KG1 (cell line): Measurements from ENCODE around the gene TAS2R50.
"Not testable (repeated sequence)": the region's sequence is repeated elsewhere in the genome, so short reads cannot be mapped to it uniquely, and the experiment has no call there.

Experiments used
- DNase-seq: peaks from one replicate; lab custom pipeline; 2025; lab: John Stamatoyannopoulos, UW

Gene TAS2R50, protein sequence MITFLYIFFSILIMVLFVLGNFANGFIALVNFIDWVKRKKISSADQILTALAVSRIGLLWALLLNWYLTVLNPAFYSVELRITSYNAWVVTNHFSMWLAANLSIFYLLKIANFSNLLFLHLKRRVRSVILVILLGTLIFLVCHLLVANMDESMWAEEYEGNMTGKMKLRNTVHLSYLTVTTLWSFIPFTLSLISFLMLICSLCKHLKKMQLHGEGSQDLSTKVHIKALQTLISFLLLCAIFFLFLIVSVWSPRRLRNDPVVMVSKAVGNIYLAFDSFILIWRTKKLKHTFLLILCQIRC

GRCh38 chr12:10986812-10987211 is at the start of gene TAS2R50:
TAS2R50 (minus strand) TSS chr12:10986912; CDS start chr12:10986860, 52 bp downstream.
- no peak for DNase-seq

DNA sequence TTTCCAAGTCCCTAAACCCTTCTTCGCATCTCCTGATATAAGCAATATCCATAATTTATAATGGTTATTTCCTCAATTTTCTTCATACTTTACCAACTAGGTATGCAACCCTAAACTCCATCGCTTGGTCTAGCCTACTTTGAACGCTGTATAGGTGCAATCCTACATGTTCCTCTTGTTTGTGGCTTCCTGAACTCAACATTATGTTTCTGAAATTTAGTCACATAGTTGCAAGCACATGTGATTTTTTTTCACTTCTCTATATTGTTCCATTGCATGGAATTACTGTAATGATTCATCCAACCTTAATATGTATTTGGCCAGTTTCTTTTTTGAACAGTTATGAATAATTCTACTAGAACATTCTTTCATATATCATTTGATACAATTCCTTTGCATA is 47.2 kb upstream of the TAS2R50 start:
- not testable (repeated sequence) for DNase-seq

DNA sequence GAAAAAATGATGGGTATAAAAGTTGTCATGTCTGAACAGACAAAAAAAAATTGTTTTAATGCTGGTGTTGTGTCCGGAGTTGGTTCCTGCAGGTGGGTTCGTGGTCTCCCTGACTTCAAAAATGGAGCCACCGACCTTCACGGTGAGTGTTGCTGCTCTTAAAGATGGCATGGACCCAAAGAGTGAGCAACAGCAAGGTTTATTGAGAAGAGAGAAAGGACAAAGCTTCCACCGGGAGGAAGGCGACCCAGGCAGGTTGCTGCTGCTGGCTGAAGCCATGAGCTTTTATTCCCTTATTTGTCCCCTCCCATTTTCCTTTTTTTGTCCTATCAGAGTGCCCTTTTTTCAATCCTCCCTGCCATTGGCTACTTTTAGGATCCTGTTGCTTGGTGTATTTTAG is 44.6 kb upstream of the TAS2R50 start, which contains the start of gene TAS2R31:
Gene TAS2R31 (minus strand): TSS at position 101 of the 400 bp plus-strand sequence. CDS start 72 bp downstream, at position 29.
- no peak for DNase-seq

DNA sequence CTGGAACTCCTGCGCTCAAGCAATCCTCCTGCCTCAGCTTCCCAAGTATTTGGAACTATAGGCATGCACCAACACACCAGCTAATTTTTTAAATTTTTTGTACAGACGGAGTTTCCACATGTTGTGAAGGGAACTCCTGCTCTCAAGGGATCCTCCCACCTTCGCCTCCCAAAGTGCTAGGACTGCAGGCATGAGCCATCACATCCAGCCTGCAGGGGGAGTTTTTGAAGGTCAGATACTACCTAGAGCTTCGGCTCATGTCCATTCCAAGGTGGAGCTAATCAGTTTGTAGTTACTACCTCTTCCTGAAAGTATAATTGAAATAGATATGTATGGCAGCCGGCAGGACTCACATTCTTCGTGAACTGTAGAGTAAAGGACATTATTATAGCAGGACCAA is 39.4 kb upstream of the TAS2R50 start:
- DNase-seq = no peak

DNA sequence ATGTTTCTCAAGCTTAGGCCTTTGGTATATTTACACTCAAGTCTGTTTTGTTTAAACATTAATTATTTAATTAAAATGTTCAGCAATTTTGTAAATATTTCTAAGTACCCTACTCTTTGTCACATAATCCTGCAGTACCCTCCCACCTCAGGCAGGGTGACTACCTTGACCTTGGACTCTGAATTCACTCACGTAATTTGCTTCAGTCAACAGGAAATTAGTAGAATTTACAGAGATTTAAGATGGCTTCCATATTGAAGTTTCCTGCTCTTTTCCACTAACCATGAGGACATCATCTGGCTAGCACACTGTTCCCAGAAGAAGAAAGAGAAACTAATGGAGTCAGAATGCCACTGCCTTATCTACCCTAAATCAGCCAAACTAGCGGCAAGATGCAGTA is 36.7 kb upstream of the TAS2R50 start:
- no peak for DNase-seq

GRCh38 chr12:11022520-11022919 is 35.8 kb upstream of the TAS2R50 start, which contains the start of gene TAS2R19:
TAS2R19 (minus strand) TSS chr12:11022620; CDS start chr12:11022571, 49 bp downstream.
- DNase-seq = no peak

DNA sequence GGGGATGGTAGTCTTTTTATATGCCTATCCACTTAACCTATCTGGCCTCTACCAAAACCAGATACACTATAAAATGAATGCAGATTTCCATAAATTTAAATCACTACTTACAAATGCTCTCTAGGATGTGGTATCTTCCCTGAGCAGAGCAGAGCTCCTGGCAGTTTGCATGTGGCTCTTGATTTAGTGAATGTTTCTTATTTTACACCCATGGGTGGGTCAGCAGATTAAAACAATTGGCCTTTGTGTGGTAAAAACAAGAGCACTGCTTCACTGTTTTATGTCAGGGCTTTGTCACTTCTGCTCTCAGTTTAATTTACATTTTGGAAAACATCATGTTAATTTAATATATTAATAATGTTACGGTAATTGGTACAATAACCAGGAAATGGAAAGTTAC is 30.2 kb upstream of the TAS2R50 start:
- DNase-seq = no peak

DNA sequence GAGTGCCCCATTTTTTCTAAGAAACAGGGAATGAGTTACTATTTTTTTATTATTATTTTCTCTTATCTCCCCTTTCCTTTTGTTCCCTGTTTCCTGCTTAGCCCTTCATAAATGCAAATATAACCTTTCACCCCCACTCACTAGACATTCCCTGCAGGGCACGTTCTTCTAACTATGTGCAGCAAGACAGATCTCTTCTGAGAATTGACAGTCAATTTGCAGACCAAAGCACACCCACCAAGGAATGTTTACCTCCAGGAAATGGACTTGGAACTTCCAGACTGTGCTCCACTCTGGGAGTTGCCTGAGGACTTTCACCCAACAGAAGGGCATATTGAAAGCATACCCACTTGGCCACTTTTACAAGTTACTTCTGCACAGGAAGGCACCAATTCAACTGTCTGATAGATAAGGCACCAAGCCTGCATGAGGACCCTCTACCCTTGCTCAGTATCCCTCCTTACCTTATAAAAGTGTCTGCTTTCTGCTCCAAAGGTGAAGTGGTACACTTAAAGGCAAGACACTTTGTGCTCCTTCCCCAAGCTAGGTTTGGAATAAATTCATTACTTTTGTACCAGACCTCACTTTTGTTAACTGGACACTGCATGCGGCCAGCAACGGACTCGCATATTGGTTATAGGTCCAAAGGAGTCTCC is 29.2 kb upstream of the TAS2R50 start:
- DNase-seq = no peak

DNA sequence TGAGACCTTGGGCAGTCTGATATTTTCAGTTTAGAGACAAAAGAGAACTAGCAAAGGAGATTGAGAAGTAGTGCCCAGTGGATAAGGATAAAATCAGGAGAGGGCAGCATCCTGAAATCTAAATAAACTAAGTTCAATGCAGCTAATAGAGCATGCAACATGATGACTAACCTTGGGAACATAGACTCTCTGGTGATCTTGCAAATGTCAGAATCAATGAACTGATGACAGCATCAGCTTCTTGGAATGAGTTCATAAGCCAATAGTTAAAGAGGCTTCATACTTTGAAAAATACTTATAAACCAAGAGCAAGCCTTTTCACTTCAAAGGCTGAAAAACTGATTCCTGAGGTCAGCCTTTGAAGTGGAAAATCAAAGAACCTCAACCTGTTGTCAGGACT is 27.5 kb upstream of the TAS2R50 start:
- no peak for DNase-seq

DNA sequence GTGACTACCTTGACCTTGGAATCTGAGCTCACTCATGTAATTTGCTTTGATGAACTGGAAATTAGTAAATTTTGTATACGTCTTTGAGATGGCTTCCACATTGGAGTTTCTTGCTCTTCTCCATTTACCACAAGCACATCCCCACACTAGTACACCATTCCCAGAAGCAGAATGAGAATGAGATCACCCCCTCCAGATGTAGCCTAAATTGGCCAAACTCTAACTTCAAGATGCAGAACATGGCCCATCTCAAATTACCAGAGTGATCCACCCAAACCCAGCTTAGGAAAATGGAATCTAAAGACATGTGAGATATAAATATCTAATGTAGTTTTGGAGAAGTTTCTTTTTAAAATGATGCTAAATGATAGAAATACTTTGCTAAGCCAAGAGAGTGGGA is 20.9 kb upstream of the TAS2R50 start:
- no peak for DNase-seq

- no peak for DNase-seq
Measured at GRCh38 chr12:10998204-10998603, 11.5 kb upstream of the TAS2R50 start, which contains the start of gene TAS2R20. TAS2R20 (minus strand) TSS chr12:10998304; CDS start chr12:10997875, 429 bp downstream.

GRCh38 chr12:10994307-10994706 is 7.6 kb upstream of the TAS2R50 start:
- no peak for DNase-seq

- DNase-seq = no peak
Measured at GRCh38 chr12:10989107-10989506, 2.4 kb upstream of the TAS2R50 start.

GRCh38 chr12:10982244-10982643 is 4.5 kb downstream of the TAS2R50 start:
- DNase-seq = no peak

- no peak for DNase-seq
Measured at GRCh38 chr12:10974965-10975364, 11.7 kb downstream of the TAS2R50 start.

- DNase-seq = no peak
Measured at GRCh38 chr12:10968765-10969456, 17.8 kb downstream of the TAS2R50 start.

DNA sequence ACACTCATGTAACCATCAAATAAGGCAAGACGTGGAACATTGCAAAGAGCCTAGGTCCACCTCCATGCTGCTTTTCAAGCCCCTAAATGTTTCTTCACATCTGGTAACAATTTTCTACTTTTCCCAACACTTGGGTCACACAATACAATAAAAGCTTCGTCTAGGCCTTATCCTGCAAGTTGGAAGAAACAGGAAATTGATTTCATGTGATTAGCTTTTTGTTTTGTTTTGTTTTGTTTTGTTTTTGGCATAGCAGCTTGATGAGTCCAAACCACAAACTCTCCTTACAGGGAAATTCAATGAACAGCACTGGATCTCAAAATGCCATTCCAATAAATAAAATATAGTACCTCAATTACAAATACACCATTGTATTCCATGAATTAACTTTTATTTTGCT is 19.3 kb downstream of the TAS2R50 start:
- no peak for DNase-seq

GRCh38 chr12:10966314-10966713 is 20.4 kb downstream of the TAS2R50 start:
- DNase-seq = no peak

DNA sequence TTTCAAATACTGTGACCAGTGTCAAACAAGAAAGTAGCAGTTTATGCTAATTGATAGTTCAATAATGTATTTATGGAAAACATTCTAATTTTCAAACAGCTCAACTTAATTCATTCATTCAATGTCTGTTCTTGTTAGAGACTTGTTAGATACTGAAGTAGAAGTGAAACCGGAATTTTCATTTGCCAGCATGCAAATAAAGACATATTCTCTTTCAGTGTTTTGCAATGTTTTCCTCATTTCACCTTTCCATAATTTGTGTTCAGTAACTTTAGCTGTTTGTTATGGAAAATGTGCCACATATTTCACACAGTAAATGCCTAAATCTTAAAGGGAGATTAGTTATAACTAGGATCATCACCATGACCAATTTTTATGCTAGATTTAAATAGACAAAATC is 21.2 kb downstream of the TAS2R50 start:
- DNase-seq = no peak

DNA sequence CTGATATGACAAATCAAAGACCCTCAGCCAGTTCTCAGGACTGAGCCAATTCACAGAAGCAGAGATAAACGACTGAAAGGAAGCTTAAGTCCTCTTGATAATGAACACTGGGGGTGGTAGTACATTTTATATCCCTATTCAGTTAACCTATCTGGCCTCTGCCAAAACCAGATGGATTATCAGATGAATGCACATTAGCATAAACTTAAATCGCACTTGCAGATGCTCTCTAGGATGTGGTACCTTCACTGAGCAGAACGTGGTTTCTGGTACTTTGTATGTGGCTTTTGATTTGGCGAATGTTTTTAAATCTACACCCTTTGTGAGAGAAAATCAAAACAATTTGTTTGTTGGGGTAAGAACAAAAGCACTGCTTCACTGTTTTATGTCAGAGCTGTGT is 26.5 kb downstream of the TAS2R50 start:
- no peak for DNase-seq

DNA sequence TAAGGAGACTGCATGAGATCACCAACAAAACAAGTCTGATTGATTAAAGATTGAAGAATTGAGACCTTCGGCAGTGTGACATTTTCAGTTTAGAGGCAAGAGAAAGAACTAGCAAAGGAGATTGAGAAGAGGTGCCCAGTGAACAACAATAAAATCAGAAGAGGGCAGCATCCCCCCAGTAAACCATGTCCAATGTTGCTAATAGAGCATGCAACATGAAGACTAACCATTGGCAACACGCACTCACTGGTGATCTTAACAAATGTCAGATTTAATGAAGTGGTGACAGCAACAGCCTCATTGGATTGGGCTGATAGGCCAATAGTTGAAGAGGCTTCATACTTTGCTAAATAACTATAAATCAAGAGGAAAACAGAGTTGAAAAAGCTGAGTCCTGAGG is 26.9 kb downstream of the TAS2R50 start:
- DNase-seq = no peak

- DNase-seq = no peak
Measured at GRCh38 chr12:10957741-10958140, 29.0 kb downstream of the TAS2R50 start.

DNA sequence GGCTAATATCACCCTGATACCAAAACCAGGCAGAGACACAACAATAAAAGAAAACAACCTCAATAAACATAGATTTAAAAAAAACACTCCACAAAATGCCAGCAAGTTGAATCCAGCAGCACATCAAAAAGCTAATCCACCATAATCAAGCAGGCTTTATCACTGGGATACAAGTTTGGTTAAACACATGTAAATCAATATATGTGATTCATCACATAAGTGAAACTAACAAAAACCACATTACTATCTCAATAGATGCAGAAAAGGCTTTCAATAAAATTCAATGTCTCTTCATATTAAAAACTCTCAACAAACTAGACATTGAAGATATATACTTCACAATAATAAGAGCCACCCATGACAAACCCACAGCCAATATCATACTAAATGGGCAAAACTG is 30.6 kb downstream of the TAS2R50 start:
- no peak for DNase-seq
